Ovary (tissue), 3 donors: ENCODE measurements around the gene KRT77.

ENCODE experiments used
- POLR2A ChIP-seq: fragments of 450-650 bp; IDR thresholded peaks from one replicate; pipeline ENCODE4 v1.6.1; 2017; ENCODE audit warnings: antibody characterized with exemption, mild to moderate bottlenecking, moderate library complexity
- TF ChIP-seq, protein P1 (sequence below), 3 donors: fragments of 450-650 bp in 2 of 3; fragments of 200-600 bp in 1 of 3; IDR thresholded peaks; one replicate each; pipeline versions ENCODE4 v1.5.1 to v1.8.0; 2016 to 2022; ENCODE audit warnings: antibody characterized with exemption in 3 of 3, mild to moderate bottlenecking in 1 of 3
- donor health status: DM: no; HTN: no; CAD: no.

GRCh38 chr12:52645982-52646381 is 57.3 kb downstream of the KRT77 start:
- TF ChIP-seq, protein P1, sequence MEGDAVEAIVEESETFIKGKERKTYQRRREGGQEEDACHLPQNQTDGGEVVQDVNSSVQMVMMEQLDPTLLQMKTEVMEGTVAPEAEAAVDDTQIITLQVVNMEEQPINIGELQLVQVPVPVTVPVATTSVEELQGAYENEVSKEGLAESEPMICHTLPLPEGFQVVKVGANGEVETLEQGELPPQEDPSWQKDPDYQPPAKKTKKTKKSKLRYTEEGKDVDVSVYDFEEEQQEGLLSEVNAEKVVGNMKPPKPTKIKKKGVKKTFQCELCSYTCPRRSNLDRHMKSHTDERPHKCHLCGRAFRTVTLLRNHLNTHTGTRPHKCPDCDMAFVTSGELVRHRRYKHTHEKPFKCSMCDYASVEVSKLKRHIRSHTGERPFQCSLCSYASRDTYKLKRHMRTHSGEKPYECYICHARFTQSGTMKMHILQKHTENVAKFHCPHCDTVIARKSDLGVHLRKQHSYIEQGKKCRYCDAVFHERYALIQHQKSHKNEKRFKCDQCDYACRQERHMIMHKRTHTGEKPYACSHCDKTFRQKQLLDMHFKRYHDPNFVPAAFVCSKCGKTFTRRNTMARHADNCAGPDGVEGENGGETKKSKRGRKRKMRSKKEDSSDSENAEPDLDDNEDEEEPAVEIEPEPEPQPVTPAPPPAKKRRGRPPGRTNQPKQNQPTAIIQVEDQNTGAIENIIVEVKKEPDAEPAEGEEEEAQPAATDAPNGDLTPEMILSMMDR (IDR thresholded peaks at IDR 0.05) = no peak
- no peak for TF ChIP-seq POLR2A
